ENCODE results near the gene LRRC75A.

The LRRC75A gene

DNA sequence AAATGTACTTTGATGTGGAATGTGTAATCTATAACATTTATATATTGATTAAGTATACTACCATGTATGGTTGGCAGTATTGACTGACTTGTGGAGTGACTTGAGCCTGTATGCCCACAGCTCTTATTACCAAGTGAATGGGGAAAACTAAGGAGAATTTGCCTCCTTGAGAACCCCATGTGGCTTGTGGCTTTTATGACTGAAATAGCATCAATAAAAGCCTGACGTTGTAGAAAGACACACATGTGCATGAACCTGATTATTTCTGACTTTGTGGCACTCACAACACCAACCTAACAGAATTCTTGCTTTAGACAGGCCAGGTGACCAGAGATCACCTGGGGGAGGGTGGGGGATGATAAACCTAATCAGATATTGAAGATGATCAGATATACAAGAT is 2.1 kb upstream of the LRRC75A start:
- H3K4me3 ChIP-seq (ENCODE audit: low read depth, low read length): no peak overlapping the region
- TF ChIP-seq, protein P1, sequence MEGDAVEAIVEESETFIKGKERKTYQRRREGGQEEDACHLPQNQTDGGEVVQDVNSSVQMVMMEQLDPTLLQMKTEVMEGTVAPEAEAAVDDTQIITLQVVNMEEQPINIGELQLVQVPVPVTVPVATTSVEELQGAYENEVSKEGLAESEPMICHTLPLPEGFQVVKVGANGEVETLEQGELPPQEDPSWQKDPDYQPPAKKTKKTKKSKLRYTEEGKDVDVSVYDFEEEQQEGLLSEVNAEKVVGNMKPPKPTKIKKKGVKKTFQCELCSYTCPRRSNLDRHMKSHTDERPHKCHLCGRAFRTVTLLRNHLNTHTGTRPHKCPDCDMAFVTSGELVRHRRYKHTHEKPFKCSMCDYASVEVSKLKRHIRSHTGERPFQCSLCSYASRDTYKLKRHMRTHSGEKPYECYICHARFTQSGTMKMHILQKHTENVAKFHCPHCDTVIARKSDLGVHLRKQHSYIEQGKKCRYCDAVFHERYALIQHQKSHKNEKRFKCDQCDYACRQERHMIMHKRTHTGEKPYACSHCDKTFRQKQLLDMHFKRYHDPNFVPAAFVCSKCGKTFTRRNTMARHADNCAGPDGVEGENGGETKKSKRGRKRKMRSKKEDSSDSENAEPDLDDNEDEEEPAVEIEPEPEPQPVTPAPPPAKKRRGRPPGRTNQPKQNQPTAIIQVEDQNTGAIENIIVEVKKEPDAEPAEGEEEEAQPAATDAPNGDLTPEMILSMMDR (IDR thresholded peaks at IDR 0.05; ENCODE audit: low read depth, low read length): no peak

DNA sequence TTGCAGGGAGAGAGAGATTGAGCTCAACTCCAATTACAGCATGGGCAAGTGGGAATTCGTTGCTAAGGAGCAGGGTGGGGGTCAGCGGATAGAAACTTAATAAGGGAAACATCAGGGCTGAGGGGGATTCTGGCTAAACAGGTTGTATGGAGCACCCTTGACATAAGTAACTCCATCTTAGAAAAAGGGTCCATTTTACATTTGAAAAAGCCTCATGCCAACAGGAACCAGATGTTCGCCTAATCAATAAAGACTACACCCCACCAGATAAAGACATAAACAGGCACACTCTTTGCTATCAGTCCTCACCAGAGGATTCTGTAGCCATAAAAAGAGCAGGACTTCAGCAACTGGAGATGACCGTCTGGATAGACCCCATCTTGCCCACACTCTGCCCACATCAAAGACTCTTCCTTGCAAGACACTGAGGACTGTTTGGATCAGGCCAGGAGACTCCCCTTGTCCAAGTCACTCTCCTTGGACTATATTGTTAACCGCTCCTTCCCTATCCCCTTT is 1.6 kb upstream of the LRRC75A start:
- TF ChIP-seq, protein P1 (IDR thresholded peaks at IDR 0.05; ENCODE audit: low read depth, low read length): no peak
- no peak overlapping the region for H3K4me3 ChIP-seq (ENCODE audit: low read depth, low read length)

DNA sequence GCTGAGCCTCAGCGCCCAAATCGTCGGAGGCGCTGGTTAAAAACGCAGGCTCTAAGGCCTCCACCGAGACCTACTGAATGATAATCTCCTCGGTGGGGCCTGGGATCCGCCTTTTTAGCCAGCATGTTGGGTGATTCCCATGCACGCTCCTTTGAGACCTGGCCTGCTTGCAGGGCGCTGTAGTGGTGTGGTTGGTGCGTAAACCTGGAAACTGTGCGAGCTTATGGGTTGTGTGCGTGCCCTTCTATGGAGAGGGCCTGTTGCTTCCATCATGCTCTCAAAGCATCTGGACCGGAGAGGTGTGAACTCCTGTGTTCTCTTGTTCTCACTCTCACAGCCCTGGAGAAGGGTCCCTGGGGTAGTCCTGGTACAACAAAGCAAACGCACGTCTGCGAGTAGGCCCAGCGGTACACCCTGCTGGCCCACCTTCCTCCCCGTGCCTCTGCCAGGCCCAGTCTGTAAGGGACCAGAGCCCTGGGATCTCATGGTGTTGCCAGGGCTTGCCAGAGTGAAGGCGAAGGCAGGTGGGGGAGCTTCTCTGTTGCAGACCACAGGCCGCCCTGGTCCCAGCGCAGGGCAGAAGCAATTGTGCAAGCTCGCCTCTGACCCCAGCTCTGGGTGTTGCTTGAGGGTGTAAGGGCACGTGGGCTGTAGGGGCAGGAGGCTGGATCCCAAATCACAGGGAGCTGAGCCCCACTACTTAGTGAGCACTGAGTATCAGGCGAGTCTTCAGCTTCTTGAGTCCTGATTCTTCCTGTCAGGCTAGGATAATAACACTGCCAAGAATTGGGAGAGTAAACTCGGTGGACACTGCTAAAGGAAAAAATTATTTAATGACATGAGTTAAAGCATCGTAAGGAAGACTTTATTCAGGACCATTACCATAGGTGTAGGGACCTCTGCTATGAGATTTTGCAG is 879 bp upstream of the LRRC75A start:
- TF ChIP-seq, protein P1 (IDR thresholded peaks at IDR 0.05; ENCODE audit: low read depth, low read length): no peak

DNA sequence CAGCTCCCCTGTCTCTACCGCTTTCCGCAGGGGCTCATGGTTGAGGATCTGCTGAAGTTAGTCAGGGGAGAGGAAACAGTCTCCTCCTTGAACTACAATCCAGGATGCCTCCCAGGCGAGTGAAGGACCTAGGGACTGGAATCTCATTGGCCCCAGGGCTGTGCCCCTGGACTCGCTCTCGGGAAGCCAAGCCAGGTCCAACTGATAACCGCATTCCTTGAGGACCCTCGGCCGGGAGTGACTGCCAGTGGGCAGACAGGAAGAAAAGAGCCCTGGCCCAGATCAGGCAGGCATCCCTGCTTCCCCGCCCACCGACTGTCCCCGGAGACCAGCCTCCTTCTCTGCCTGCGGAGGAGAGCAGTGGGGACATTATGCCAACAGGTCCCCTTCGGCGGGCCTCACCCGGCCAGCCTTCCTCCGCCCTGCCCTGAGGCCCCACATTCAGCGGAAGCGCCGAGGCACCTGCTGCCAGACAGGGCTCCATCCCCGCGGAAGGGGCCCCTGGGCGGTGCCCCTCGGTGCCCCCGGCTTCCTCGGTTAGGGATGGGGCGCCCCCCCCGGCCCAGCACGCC is 776 bp downstream of the LRRC75A start:
- TF ChIP-seq, protein P1 (IDR thresholded peaks at IDR 0.05; ENCODE audit: low read depth, low read length): no peak
- peak overlapping the region; percentile 51 for H3K4me3 ChIP-seq (ENCODE audit: low read depth, low read length)

More for the DNA sequence above, 879 bp upstream of the LRRC75A start:
- H3K4me3 ChIP-seq (ENCODE audit: low read depth, low read length): peak overlapping the region; percentile 53

DNA sequence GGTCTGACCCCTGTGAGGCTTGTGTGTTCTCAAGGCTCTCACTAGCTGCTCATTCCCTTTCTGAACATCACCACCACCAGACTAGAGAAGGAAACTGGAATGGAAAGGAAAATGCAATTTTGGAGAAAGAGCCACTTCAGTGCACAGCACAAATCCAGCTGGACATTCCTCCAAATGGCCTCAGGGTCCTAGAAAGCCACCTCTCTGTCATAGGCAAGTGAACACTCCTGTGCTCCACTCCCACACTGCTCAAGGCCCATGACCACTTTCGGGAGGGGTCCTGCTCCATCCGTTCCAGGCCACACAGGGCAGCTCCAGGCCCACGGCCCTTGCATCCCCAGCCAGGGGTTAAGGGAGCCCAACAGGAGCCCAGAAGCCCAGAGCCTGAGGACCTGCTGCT is 2.6 kb downstream of the LRRC75A start:
- TF ChIP-seq, protein P1 (IDR thresholded peaks at IDR 0.05; ENCODE audit: low read depth, low read length): no peak
- no peak overlapping the region for H3K4me3 ChIP-seq (ENCODE audit: low read depth, low read length)

DNA sequence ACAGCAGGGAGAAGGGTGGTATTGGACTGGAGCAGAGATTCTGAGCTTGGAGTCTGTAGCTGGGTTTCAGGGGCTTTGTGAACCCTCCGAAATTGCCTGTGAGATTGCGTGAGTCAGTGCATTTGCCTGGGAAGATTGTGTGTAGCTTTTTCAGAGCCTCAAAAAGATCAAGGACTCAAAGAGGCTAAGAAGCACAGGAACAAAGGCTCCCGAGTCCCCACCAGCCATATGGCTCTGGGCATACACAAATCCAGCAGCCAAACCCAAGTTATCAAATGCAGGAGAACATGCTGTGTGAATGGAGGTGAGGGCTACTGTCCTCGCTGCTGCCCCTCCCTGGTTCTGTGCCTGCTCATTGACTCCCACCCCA is 3.0 kb downstream of the LRRC75A start:
- TF ChIP-seq, protein P1 (IDR thresholded peaks at IDR 0.05; ENCODE audit: low read depth, low read length): no peak
- H3K4me3 ChIP-seq (ENCODE audit: low read depth, low read length): no peak overlapping the region

All from WI38 (cell line).